ENCODE measurements around the gene CNN2. TPM values are rescaled to one million over a fixed set of nuclear protein-coding genes. Genes with fewer than 3 reads are reported as not detected.
A peak's percentile ranks its signal among the peaks of the same experiment; 100 is the strongest.

CNN2 gene
- total and polyA plus RNA-seq, 12 donors: 6.9 to 64.9 (median 42.7) TPM

GRCh38 chr19:1000095-1000494 is 26.3 kb upstream of the CNN2 start, which contains the start of gene GRIN3B:
Gene GRIN3B, plus strand, starts transcription at chr19:1000419. Its CDS starts 19 bp downstream, at chr19:1000438.
- Histone ChIP-seq H3K9me3 (replicated peaks in 1 of 3) (no peaks in the 10 kb centered on the region), H3K4me1 (replicated peaks in 1 of 2) (peaks cover 0 to 10% of the 10 kb centered on the region in 2 donors), H3K4me3 (no peak within 1 kb of the TSS), H3K27ac (no peak within 1 kb of the TSS), H3K36me3 (replicated peaks in 1 of 2) (no peaks in the 10 kb centered on the region), H3K27me3 (peaks cover 38% of the 10 kb centered on the region)
- peak in 4 of 6 experiments; percentile 6 to 41 (median 23) for TF ChIP-seq CTCF (IDR thresholded peaks at IDR 0.05)
- no peak for TF ChIP-seq POLR2A (IDR thresholded peaks at IDR 0.05)
- 0 to 2% (median 2%) methylated on average over 5 to 43 of the region's 43 CpGs for WGBS, 4 donors
- DNase-seq: peak in 2 of 7 donors; percentile 56 to 59
- intact Hi-C loops (cut with DNase I): no loop called here

- Histone ChIP-seq H3K4me3 (no peak overlapping the region), H3K27ac (no peak overlapping the region), H3K4me1 (replicated peaks in 1 of 2) (peaks cover 0 to 10% of the 10 kb centered on the region in 2 donors), H3K27me3 (peaks cover 31% of the 10 kb centered on the region), H3K36me3 (replicated peaks in 1 of 2) (no peaks in the 10 kb centered on the region), H3K9me3 (replicated peaks in 1 of 3) (no peaks in the 10 kb centered on the region)
- intact Hi-C loops (cut with DNase I): no loop called here
- WGBS, 4 donors: 5 to 19% (median 6%) methylated on average over 18 to 73 of the region's 73 CpGs
- TF ChIP-seq POLR2A (IDR thresholded peaks at IDR 0.05) (no peak), CTCF (IDR thresholded peaks at IDR 0.05) (no peak)
- DNase-seq: no peak
These were observed 25.5 kb upstream of the CNN2 start for GRCh38 chr19:1000591-1001537.

- Histone ChIP-seq H3K27ac (no peak overlapping the region), H3K36me3 (replicated peaks in 1 of 2) (no peaks in the 10 kb centered on the region), H3K4me3 (no peak overlapping the region), H3K27me3 (peaks cover 24% of the 10 kb centered on the region), H3K9me3 (replicated peaks in 1 of 3) (no peaks in the 10 kb centered on the region), H3K4me1 (replicated peaks in 1 of 2) (peaks cover 0 to 3% of the 10 kb centered on the region in 2 donors)
- peak in 2 of 7 donors; percentile 49 to 69 for DNase-seq
- intact Hi-C loops (cut with DNase I): no loop called here
- WGBS, 4 donors: 8 to 31% (median 18%) methylated on average over 4 to 20 of the region's 20 CpGs
- TF ChIP-seq POLR2A (IDR thresholded peaks at IDR 0.05): no peak
- peak; percentile 82 to 92 (median 88) for TF ChIP-seq CTCF (IDR thresholded peaks at IDR 0.05)
These were observed 24.8 kb upstream of the CNN2 start for GRCh38 chr19:1001538-1002166.

GRCh38 chr19:1002600-1002999 is 23.8 kb upstream of the CNN2 start:
- Histone ChIP-seq H3K27ac (no peak overlapping the region), H3K4me1 (replicated peaks in 1 of 2) (peaks cover 0 to 3% of the 10 kb centered on the region in 2 donors), H3K9me3 (replicated peaks in 1 of 3) (no peaks in the 10 kb centered on the region), H3K36me3 (replicated peaks in 1 of 2) (no peaks in the 10 kb centered on the region), H3K4me3 (no peak overlapping the region), H3K27me3 (peaks cover 18% of the 10 kb centered on the region)
- no peak for DNase-seq
- intact Hi-C loops (cut with DNase I): no loop called here
- 79 to 84% (median 80%) methylated on average over 4 of the region's 4 CpGs for WGBS, 4 donors
- no peak for TF ChIP-seq CTCF (IDR thresholded peaks at IDR 0.05)
- no peak for TF ChIP-seq POLR2A (IDR thresholded peaks at IDR 0.05)
